Measurements from ENCODE around the gene NGEF. TPM values are rescaled to one million over a fixed set of nuclear protein-coding genes. Genes with fewer than 3 reads are reported as not detected.

The NGEF gene
- total and polyA plus RNA-seq, 9 of the 15 experiments (the other 6 are each of a cell fraction or from before 2014, with no cell fraction given), result 0.07 to 0.17 (median 0.09) TPM; not detected in 6

- no peak for TF ChIP-seq YY1 (IDR thresholded peaks at IDR 0.05; ENCODE audit: borderline replicate concordance in 1 of 3, control insufficient read depth in 1 of 3, extremely low read depth in 1 of 3, insufficient read depth in 3 of 3, insufficient read length in 1 of 3, insufficient replicate concordance in 2 of 3, low read depth in 1 of 3, low read length in 2 of 3)
- TF ChIP-seq ZNF511 (CRISPR knock-in tag; IDR thresholded peaks at IDR 0.05), result no peak
- no peak for TF ChIP-seq CHD4 (IDR thresholded peaks at IDR 0.05; ENCODE audit: insufficient read depth, insufficient replicate concordance, low read depth, low read length, poor library complexity, severe bottlenecking)
- no peak for TF ChIP-seq NCOA4 (IDR thresholded peaks at IDR 0.05; ENCODE audit: partially characterized antibody)
- TF ChIP-seq ZBTB7A (IDR thresholded peaks at IDR 0.05; ENCODE audit: borderline replicate concordance, control insufficient read depth, low read depth, low read length), result no peak
- TF ChIP-seq THAP12 (CRISPR knock-in tag; IDR thresholded peaks at IDR 0.05), result no peak
- TF ChIP-seq BRD4 (IDR thresholded peaks at IDR 0.05), result no peak
- no peak for TF ChIP-seq ZNF224 (CRISPR knock-in tag; IDR thresholded peaks at IDR 0.05)
Measured at GRCh38 chr2:232888839-232889529, 124.1 kb downstream of the NGEF start (continued).

All from K562 (cell line).